Thyroid gland (tissue), 4 donors: ENCODE results near the gene SURF4.

Experiments used
- CTCF ChIP-seq, 6 experiments: fragments of 200-600 bp in 3 of 6; fragments of 450-650 bp in 3 of 6; sonication (generic) in 3 of 6; IDR thresholded peaks; one replicate each; pipeline ENCODE4 v1.5.1; 2016 to 2019; ENCODE audit warnings: antibody characterized with exemption in 6 of 6, mild to moderate bottlenecking in 2 of 6, inconsistent platforms in 1 of 6, moderate library complexity in 1 of 6
- POLR2A ChIP-seq, 2 donors: fragments of 450-650 bp; IDR thresholded peaks; one replicate each; pipeline ENCODE4 v1.6.1; 2017; ENCODE audit warnings: antibody characterized with exemption in 2 of 2, mild to moderate bottlenecking in 2 of 2, moderate library complexity in 1 of 2

- TF ChIP-seq POLR2A (IDR thresholded peaks at IDR 0.05) (no peak), CTCF (IDR thresholded peaks at IDR 0.05) (no peak)
Observed at GRCh38 chr9:133369422-133369821, 6.4 kb downstream of the SURF4 start.
